HCT116 (cell line): ENCODE results near the gene KSR1. TPM values are rescaled to one million over a fixed set of nuclear protein-coding genes. Genes with fewer than 3 reads are reported as not detected.

Source experiments
- ATAC-seq: fragments of 200-7000 bp; cut with Tn5 transposase; 2 replicates; pipeline ENCODE4 v1.9.1; 2020; ENCODE audit warnings: mild to moderate bottlenecking, moderate library complexity
- BruUV-seq: library from RNA; stranded (reverse); fragments of 400-500 nt; replicated peaks from 2 replicates; lab custom pipeline; 2021; lab: Mats Ljungman, UMichigan
- CTCF ChIA-PET: fragments of 300-600 bp; sonication (Branson Sonifier 250); formaldehyde crosslinking; loops from one replicate; lab custom pipeline; 2021; ENCODE audit warnings: antibody characterized with exemption; lab: Charles Lee
- POLR2A ChIA-PET: fragments of 300-600, 350-600 bp; sonication (Branson Sonifier 250); formaldehyde crosslinking; loops from one replicate; lab custom pipeline; 2021; ENCODE audit warnings: antibody characterized with exemption; lab: Charles Lee
- RAD21 ChIA-PET, 2 experiments: fragments of 300-600 bp; sonication (Branson Sonifier 250); formaldehyde crosslinking; loops; one replicate each; lab custom pipeline; 2023; ENCODE audit warnings: low total read pairs in 2 of 2; ENCODE audit not compliant: uncharacterized antibody in 2 of 2, unreplicated experiment in 2 of 2, low non-redundant PET in 1 of 2; lab: Charles Lee
- DNase-seq: peaks from one replicate; pipeline ENCODE4 v3.0.0-alpha.2; 2010; ENCODE audit warnings: low read depth, low spot score
- H2AFZ ChIP-seq: fragments of 200-600 bp; shearing (Covaris generic), sonication (generic); 2 replicates; pipeline ENCODE4 v1.6.1; 2017; ENCODE audit warnings: low read depth, mixed run types, mixed read lengths, antibody characterized with exemption, low read length; ENCODE audit not compliant: poor library complexity, severe bottlenecking
- H3K27ac ChIP-seq: 2 replicates; pipeline ENCODE4 v1.5.1; 2012; ENCODE audit warnings: low read depth, low read length
- H3K27me3 ChIP-seq: fragments of 200-600 bp; sonication (generic); 2 replicates; pipeline ENCODE4 v1.6.1; 2016; ENCODE audit warnings: mixed run types, low read length, mixed read lengths; ENCODE audit not compliant: insufficient read depth
- H3K36me3 ChIP-seq, 2 experiments: fragments of 200-500 bp in 1 of 2; fragments of 200-600 bp in 1 of 2; sonication (Bioruptor generic) in 1 of 2; sonication (generic) in 1 of 2; 2 replicates each; pipeline versions ENCODE4 v1.5.1 to v1.6.1; 2014 to 2016; ENCODE audit warnings: low read length in 2 of 2, inconsistent platforms in 1 of 2, mixed read lengths in 1 of 2, mixed run types in 1 of 2; ENCODE audit not compliant: insufficient read depth in 2 of 2, control insufficient read depth in 1 of 2
- H3K4me1 ChIP-seq, 2 experiments: fragments of 200-600 bp in 1 of 2; sonication (generic) in 1 of 2; 2 replicates each; pipeline versions ENCODE4 v1.5.1 to v1.6.1; 2012 to 2017; ENCODE audit warnings: low read length in 2 of 2, inconsistent platforms in 1 of 2, mild to moderate bottlenecking in 1 of 2, mixed read lengths in 1 of 2, mixed run types in 1 of 2, moderate library complexity in 1 of 2; ENCODE audit not compliant: insufficient read depth in 2 of 2, control insufficient read depth in 1 of 2
- H3K4me2 ChIP-seq: fragments of 200-600 bp; sonication (generic); 2 replicates; pipeline ENCODE4 v1.6.1; 2017; ENCODE audit warnings: mixed run types, low read length, mixed read lengths
- H3K4me3 ChIP-seq, 2 experiments: fragments of 200-600 bp in 1 of 2; sonication (generic) in 1 of 2; replicated peaks in 1 of 2; 2 replicates each; pipeline ENCODE4 v1.5.1; 2011 to 2016; ENCODE audit warnings: low read length in 2 of 2, control low read depth in 1 of 2, low read depth in 1 of 2, mild to moderate bottlenecking in 1 of 2, mixed read lengths in 1 of 2, mixed run types in 1 of 2
- H3K79me2 ChIP-seq: fragments of 200-600 bp; sonication (generic); 2 replicates; pipeline ENCODE4 v1.6.1; 2017; ENCODE audit warnings: mild to moderate bottlenecking, mixed run types, low read length, moderate library complexity, mixed read lengths; ENCODE audit not compliant: insufficient read depth
- H3K9ac ChIP-seq: fragments of 200-600 bp; sonication (generic); 2 replicates; pipeline ENCODE4 v1.6.1; 2016; ENCODE audit warnings: low read length, mixed read lengths
- H3K9me2 ChIP-seq: fragments of 200-600 bp; sonication (generic), shearing (Covaris generic); 2 replicates; pipeline ENCODE4 v1.6.1; 2017; ENCODE audit warnings: mixed run types, mild to moderate bottlenecking, moderate library complexity; ENCODE audit not compliant: insufficient read depth
- H3K9me3 ChIP-seq, 2 experiments: fragments of 200-500 bp in 1 of 2; fragments of 200-600 bp in 1 of 2; sonication (Bioruptor generic) in 1 of 2; sonication (generic) in 1 of 2; 2 replicates each; pipeline ENCODE4 v1.6.1; 2014 to 2017; ENCODE audit warnings: low read length in 2 of 2, mixed read lengths in 2 of 2, inconsistent platforms in 1 of 2, low read depth in 1 of 2, mild to moderate bottlenecking in 1 of 2, mixed run types in 1 of 2, moderate library complexity in 1 of 2; ENCODE audit not compliant: control insufficient read depth in 1 of 2, insufficient read depth in 1 of 2
- H4K20me1 ChIP-seq: fragments of 200-600 bp; sonication (generic), shearing (Covaris generic); 2 replicates; pipeline ENCODE4 v1.6.1; 2017; ENCODE audit warnings: mixed run types, mild to moderate bottlenecking, moderate library complexity; ENCODE audit not compliant: insufficient read depth
- CBX3 ChIP-seq: IDR thresholded peaks from 2 replicates; pipeline ENCODE4 v1.6.1; 2012; ENCODE audit warnings: low read depth
- CEBPB ChIP-seq: IDR thresholded peaks from 2 replicates; pipeline ENCODE4 v1.6.1; 2012; ENCODE audit warnings: low read depth
- ELF1 ChIP-seq: IDR thresholded peaks from 2 replicates; pipeline ENCODE4 v1.6.1; 2012; ENCODE audit warnings: low read depth, borderline replicate concordance
- FOSL1 ChIP-seq: IDR thresholded peaks from 2 replicates; pipeline ENCODE4 v1.6.1; 2012; ENCODE audit warnings: low read depth
- JUND ChIP-seq: IDR thresholded peaks from 2 replicates; pipeline ENCODE4 v1.6.1; 2012
- POLR2AphosphoS5 ChIP-seq: IDR thresholded peaks from 2 replicates; pipeline ENCODE4 v1.6.1; 2011; ENCODE audit warnings: mild to moderate bottlenecking, low read depth, low read length, moderate library complexity
- SP1 ChIP-seq: IDR thresholded peaks from 2 replicates; pipeline ENCODE4 v1.6.1; 2012; ENCODE audit warnings: low read depth
- SRF ChIP-seq: IDR thresholded peaks from 2 replicates; pipeline ENCODE4 v1.6.1; 2012; ENCODE audit warnings: low read depth
- TCF7L2 ChIP-seq: IDR thresholded peaks from 2 replicates; pipeline ENCODE4 v1.7.0; 2011; ENCODE audit warnings: borderline replicate concordance, inconsistent platforms; ENCODE audit not compliant: insufficient read depth, insufficient read length; ENCODE audit errors: extremely low read depth
- ZFX ChIP-seq: fragments of 450-650 bp; IDR thresholded peaks from 2 replicates; pipeline ENCODE4 v1.6.1; 2017
- ZNF274 ChIP-seq: fragments of 200-500 bp; sonication (Bioruptor generic); IDR thresholded peaks from 2 replicates; pipeline ENCODE4 v1.6.1; 2014; ENCODE audit warnings: mild to moderate bottlenecking, low read depth, low read length, inconsistent platforms
- intact Hi-C: fragments of 100-400 bp; cut with micrococcal nuclease; formaldehyde crosslinking; loops from 2 replicates; pipeline ENCODE4 v1.10.0; 2022
- total RNA-seq: library from RNA; stranded (reverse); gene quantifications from one replicate; pipeline ENCODE4 v1.2.1, GENCODE V29; 2021; ENCODE audit not compliant: unreplicated experiment
- TF ChIP-seq, protein P1 (sequence below): IDR thresholded peaks from 2 replicates; pipeline ENCODE4 v1.6.1; 2011; ENCODE audit warnings: mild to moderate bottlenecking, low read length, moderate library complexity; ENCODE audit not compliant: insufficient replicate concordance; ENCODE audit errors: extremely low read depth
- TF ChIP-seq, protein P2 (sequence below): IDR thresholded peaks from 2 replicates; pipeline ENCODE4 v1.6.1; 2012; ENCODE audit warnings: low read depth
- TF ChIP-seq, protein P3 (sequence below): IDR thresholded peaks from 2 replicates; pipeline ENCODE4 v1.6.1; 2012
- TF ChIP-seq, protein P4 (sequence below): IDR thresholded peaks from 2 replicates; pipeline ENCODE4 v1.6.1; 2012
- TF ChIP-seq, protein P5 (sequence below), 3 experiments: fragments of 200-600 bp in 1 of 3; sonication (generic) in 1 of 3; IDR thresholded peaks in 2 of 3; conservative IDR thresholded peaks in 1 of 3; 2 replicates each; pipeline ENCODE4 v1.5.1; 2012 to 2017; ENCODE audit warnings: low read depth in 2 of 3, low read length in 2 of 3, antibody characterized with exemption in 1 of 3, borderline replicate concordance in 1 of 3, control low read depth in 1 of 3, mild to moderate bottlenecking in 1 of 3, mixed read lengths in 1 of 3, mixed run types in 1 of 3, moderate library complexity in 1 of 3; ENCODE audit not compliant: insufficient read depth in 1 of 3

KSR1 gene
- total RNA-seq, 1 experiment from 2014 or later: 16.5 TPM

DNA sequence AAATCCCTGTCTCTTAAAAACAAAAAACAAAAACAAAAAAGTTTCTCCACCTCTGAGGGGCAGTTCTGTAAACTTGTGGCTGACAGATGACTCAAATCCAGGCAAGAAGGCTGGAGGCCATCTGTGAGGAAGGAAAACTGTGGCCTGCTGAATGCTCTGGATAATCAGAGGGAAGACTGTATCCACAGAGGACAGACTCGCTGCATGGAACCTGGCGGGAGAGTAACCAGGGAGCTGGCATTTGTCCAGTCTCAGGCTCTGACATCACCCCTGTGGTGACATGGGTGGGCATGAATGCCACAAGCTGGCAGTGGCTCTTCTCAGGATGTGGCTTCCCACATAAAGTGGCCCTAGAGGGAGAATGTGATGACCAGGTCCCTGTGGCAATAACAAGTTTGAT, 2.8 kb upstream of the KSR1 start:
- no peak overlapping the region for H2AFZ ChIP-seq
- TF ChIP-seq ZNF274: no peak
- TF ChIP-seq, protein P1, sequence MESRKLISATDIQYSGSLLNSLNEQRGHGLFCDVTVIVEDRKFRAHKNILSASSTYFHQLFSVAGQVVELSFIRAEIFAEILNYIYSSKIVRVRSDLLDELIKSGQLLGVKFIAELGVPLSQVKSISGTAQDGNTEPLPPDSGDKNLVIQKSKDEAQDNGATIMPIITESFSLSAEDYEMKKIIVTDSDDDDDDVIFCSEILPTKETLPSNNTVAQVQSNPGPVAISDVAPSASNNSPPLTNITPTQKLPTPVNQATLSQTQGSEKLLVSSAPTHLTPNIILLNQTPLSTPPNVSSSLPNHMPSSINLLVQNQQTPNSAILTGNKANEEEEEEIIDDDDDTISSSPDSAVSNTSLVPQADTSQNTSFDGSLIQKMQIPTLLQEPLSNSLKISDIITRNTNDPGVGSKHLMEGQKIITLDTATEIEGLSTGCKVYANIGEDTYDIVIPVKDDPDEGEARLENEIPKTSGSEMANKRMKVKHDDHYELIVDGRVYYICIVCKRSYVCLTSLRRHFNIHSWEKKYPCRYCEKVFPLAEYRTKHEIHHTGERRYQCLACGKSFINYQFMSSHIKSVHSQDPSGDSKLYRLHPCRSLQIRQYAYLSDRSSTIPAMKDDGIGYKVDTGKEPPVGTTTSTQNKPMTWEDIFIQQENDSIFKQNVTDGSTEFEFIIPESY: no peak
- TF ChIP-seq CEBPB: no peak
- no peak for TF ChIP-seq FOSL1
- no peak for TF ChIP-seq POLR2AphosphoS5
- TF ChIP-seq SP1: no peak
- TF ChIP-seq SRF: no peak
- TF ChIP-seq, protein P2, sequence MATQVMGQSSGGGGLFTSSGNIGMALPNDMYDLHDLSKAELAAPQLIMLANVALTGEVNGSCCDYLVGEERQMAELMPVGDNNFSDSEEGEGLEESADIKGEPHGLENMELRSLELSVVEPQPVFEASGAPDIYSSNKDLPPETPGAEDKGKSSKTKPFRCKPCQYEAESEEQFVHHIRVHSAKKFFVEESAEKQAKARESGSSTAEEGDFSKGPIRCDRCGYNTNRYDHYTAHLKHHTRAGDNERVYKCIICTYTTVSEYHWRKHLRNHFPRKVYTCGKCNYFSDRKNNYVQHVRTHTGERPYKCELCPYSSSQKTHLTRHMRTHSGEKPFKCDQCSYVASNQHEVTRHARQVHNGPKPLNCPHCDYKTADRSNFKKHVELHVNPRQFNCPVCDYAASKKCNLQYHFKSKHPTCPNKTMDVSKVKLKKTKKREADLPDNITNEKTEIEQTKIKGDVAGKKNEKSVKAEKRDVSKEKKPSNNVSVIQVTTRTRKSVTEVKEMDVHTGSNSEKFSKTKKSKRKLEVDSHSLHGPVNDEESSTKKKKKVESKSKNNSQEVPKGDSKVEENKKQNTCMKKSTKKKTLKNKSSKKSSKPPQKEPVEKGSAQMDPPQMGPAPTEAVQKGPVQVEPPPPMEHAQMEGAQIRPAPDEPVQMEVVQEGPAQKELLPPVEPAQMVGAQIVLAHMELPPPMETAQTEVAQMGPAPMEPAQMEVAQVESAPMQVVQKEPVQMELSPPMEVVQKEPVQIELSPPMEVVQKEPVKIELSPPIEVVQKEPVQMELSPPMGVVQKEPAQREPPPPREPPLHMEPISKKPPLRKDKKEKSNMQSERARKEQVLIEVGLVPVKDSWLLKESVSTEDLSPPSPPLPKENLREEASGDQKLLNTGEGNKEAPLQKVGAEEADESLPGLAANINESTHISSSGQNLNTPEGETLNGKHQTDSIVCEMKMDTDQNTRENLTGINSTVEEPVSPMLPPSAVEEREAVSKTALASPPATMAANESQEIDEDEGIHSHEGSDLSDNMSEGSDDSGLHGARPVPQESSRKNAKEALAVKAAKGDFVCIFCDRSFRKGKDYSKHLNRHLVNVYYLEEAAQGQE: no peak
- TF ChIP-seq, protein P3, sequence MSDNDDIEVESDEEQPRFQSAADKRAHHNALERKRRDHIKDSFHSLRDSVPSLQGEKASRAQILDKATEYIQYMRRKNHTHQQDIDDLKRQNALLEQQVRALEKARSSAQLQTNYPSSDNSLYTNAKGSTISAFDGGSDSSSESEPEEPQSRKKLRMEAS: no peak
- no peak for TF ChIP-seq JUND
- TF ChIP-seq, protein P4, sequence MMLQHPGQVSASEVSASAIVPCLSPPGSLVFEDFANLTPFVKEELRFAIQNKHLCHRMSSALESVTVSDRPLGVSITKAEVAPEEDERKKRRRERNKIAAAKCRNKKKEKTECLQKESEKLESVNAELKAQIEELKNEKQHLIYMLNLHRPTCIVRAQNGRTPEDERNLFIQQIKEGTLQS: no peak
- no peak for TF ChIP-seq TCF7L2
- TF ChIP-seq ZFX: no peak
- TF ChIP-seq ELF1: no peak
- TF ChIP-seq, protein P5, sequence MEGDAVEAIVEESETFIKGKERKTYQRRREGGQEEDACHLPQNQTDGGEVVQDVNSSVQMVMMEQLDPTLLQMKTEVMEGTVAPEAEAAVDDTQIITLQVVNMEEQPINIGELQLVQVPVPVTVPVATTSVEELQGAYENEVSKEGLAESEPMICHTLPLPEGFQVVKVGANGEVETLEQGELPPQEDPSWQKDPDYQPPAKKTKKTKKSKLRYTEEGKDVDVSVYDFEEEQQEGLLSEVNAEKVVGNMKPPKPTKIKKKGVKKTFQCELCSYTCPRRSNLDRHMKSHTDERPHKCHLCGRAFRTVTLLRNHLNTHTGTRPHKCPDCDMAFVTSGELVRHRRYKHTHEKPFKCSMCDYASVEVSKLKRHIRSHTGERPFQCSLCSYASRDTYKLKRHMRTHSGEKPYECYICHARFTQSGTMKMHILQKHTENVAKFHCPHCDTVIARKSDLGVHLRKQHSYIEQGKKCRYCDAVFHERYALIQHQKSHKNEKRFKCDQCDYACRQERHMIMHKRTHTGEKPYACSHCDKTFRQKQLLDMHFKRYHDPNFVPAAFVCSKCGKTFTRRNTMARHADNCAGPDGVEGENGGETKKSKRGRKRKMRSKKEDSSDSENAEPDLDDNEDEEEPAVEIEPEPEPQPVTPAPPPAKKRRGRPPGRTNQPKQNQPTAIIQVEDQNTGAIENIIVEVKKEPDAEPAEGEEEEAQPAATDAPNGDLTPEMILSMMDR (IDR thresholded peaks at IDR 0.05 in 2 of 3, conservative IDR thresholded peaks at IDR 0.05 in 1 of 3; ENCODE audit: borderline replicate concordance in 1 of 3, insufficient read depth in 1 of 3, low read depth in 2 of 3, low read length in 2 of 3): no peak
- TF ChIP-seq CBX3: no peak
- TF ChIP-seq, all 23 proteins: peak for 0
- H3K79me2 ChIP-seq: no peaks in the 10 kb centered on the region; the same call in 1 of the 2 replicates
- DNase-seq (no peak), ATAC-seq (no peak)
- ChIA-PET RAD21 (no interaction called here), CTCF (no interaction called here), POLR2A (no interaction called here)
- H3K4me1 ChIP-seq: peaks cover 14 to 22% of the 10 kb centered on the region in 2 experiments
- H3K9me3 ChIP-seq: no peaks in the 10 kb centered on the region
- no peaks in the 10 kb centered on the region for H4K20me1 ChIP-seq
- no peak overlapping the region for H3K27ac ChIP-seq
- BruUV-seq: no TSS peak
- intact Hi-C loops: no loop called here
- H3K4me2 ChIP-seq: no peak overlapping the region
- H3K27me3 ChIP-seq: no peaks in the 10 kb centered on the region
- no peaks in the 10 kb centered on the region for H3K9me2 ChIP-seq
- H3K4me3 ChIP-seq: no peak overlapping the region
- H3K9ac ChIP-seq: no peak overlapping the region
- H3K36me3 ChIP-seq: no peaks in the 10 kb centered on the region
